ENCODE data around the gene PAPOLG. TPM values are rescaled to one million over a fixed set of nuclear protein-coding genes. Genes with fewer than 3 reads are reported as not detected.
A peak's percentile ranks its signal among the peaks of the same experiment; 100 is the strongest.

Gene PAPOLG
- total and polyA plus RNA-seq, 2 of the 13 experiments (the other 11 are each of a cell fraction or from before 2014, with no cell fraction given), result 10.1 to 10.4 TPM

- TF ChIP-seq TARDBP (CRISPR knock-in tag; IDR thresholded peaks at IDR 0.05), result peak; percentile 66; the same call in 1 of the 2 replicates
- TF ChIP-seq IRF2 (CRISPR knock-in tag; IDR thresholded peaks at IDR 0.05), result peak; percentile 45; the same call in 1 of the 2 replicates
- TF ChIP-seq CHD2 (IDR thresholded peaks at IDR 0.05; ENCODE audit: low read depth, low read length), result no peak
- TF ChIP-seq SRY (CRISPR knock-in tag; IDR thresholded peaks at IDR 0.05), result no peak
- no peak for TF ChIP-seq ZNF841 (CRISPR knock-in tag; IDR thresholded peaks at IDR 0.05; ENCODE audit: borderline replicate concordance)
- TF ChIP-seq, protein P1, sequence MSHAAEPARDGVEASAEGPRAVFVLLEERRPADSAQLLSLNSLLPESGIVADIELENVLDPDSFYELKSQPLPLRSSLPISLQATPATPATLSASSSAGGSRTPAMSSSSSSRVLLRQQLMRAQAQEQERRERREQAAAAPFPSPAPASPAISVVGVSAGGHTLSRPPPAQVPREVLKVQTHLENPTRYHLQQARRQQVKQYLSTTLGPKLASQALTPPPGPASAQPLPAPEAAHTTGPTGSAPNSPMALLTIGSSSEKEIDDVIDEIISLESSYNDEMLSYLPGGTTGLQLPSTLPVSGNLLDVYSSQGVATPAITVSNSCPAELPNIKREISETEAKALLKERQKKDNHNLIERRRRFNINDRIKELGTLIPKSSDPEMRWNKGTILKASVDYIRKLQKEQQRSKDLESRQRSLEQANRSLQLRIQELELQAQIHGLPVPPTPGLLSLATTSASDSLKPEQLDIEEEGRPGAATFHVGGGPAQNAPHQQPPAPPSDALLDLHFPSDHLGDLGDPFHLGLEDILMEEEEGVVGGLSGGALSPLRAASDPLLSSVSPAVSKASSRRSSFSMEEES (CRISPR knock-in tag; IDR thresholded peaks at IDR 0.05), result no peak
- no peak; the same call in 1 of the 2 replicates for TF ChIP-seq ZNF556 (CRISPR knock-in tag; IDR thresholded peaks at IDR 0.05; ENCODE audit: borderline replicate concordance)
- no peak for TF ChIP-seq ZNF549 (CRISPR knock-in tag; IDR thresholded peaks at IDR 0.05)
- TF ChIP-seq ZNF138 (CRISPR knock-in tag; IDR thresholded peaks at IDR 0.05; ENCODE audit: low read depth), result no peak; the same call in 1 of the 2 replicates
- TF ChIP-seq ZNF605 (CRISPR knock-in tag; IDR thresholded peaks at IDR 0.05), result peak; percentile 82; the same call in 1 of the 2 replicates
- TF ChIP-seq TP53 (CRISPR knock-in tag; conservative IDR thresholded peaks at IDR 0.05), result 0 out of 2 replicates have a peak, but pooled peaks have one; percentile 11
- TF ChIP-seq GLMP (CRISPR knock-in tag; IDR thresholded peaks at IDR 0.05; ENCODE audit: borderline replicate concordance), result no peak
- TF ChIP-seq ZNF737 (CRISPR knock-in tag; IDR thresholded peaks at IDR 0.05; ENCODE audit: borderline replicate concordance), result no peak
- no peak; the same call in 1 of the 2 replicates for TF ChIP-seq ZBTB39 (CRISPR knock-in tag; IDR thresholded peaks at IDR 0.05)
- TF ChIP-seq ZNF777 (CRISPR knock-in tag; IDR thresholded peaks at IDR 0.05), result no peak
- no peak for TF ChIP-seq HMGA1 (CRISPR knock-in tag; conservative IDR thresholded peaks at IDR 0.05)
- TF ChIP-seq ZFY (CRISPR knock-in tag; IDR thresholded peaks at IDR 0.05), result peak; percentile 67
- TF ChIP-seq ZSCAN21 (CRISPR knock-in tag; IDR thresholded peaks at IDR 0.05; ENCODE audit: borderline replicate concordance), result 0 out of 2 replicates have a peak, but pooled peaks have one; percentile 54
- TF ChIP-seq, protein P2, sequence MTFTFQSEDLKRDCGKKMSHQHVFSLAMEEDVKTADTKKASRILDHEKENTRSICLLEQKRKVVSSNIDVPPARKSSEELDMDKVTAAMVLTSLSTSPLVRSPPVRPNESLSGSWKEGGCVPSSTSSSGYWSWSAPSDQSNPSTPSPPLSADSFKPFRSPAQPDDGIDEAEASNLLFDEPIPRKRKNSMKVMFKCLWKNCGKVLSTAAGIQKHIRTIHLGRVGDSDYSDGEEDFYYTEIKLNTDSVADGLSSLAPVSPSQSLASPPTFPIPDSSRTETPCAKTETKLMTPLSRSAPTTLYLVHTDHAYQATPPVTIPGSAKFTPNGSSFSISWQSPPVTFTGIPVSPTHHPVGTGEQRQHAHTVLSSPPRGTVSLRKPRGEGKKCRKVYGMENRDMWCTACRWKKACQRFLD (CRISPR knock-in tag; IDR thresholded peaks at IDR 0.05; ENCODE audit: borderline replicate concordance), result no peak
- no peak for TF ChIP-seq TBX3 (IDR thresholded peaks at IDR 0.05; ENCODE audit: borderline replicate concordance)
- TF ChIP-seq EED (CRISPR knock-in tag; IDR thresholded peaks at IDR 0.05), result no peak
- TF ChIP-seq NFKB2 (CRISPR knock-in tag; IDR thresholded peaks at IDR 0.05; ENCODE audit: borderline replicate concordance), result no peak; the same call in 1 of the 2 replicates
Observed at GRCh38 chr2:60756097-60757087, at the start of gene PAPOLG (continued).

Measured in HepG2 (cell line).